Dedifferentiated amniotic fluid mesenchymal stem cell (primary cell): ENCODE results near the gene LRP3.
"Not testable (repeated sequence)": the region's sequence is repeated elsewhere in the genome, so short reads cannot be mapped to it uniquely, and the experiment has no call there.

Source experiments
- DNase-seq: peaks from one replicate; pipeline ENCODE4 v3.0.0-alpha.2; 2016; ENCODE audit errors: extremely low spot score

The LRP3 gene

DNA sequence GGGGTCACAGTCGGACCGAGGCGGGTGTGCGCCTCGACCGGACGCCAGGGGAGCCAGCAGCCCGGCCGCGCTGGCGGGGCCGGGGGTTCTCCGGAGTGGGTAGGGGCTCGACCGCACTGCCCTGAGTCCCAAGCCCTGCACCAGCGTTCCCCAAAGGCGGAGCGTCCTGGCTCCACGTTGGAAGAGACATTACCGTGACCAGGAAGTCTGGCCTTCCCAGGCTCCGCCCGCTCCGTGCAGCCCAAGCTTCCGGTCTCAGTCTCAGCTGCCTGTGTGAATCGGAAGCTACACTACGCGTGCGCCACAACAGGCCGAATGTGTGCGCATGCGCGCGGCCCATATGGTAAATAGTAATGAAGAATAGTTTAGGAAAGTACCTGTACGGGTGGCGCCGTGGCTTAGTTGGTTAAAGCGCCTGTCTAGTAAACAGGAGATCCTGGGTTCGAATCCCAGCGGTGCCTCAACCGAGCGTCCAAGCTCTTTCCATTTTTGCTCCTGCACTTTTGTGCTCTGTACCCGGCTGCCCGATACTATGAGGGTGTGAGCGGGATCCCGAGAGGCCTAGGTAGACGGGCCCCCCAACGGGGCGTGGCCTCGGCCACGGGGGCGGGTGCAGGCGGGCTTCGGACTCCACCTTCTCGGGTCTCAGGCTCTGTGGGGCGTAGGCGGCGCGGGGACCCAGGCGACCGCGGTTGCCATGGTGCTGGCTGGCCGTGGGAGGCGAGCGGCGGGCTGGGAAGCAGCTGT is 17.3 kb upstream of the LRP3 start:
- DNase-seq = peak; percentile 99

DNA sequence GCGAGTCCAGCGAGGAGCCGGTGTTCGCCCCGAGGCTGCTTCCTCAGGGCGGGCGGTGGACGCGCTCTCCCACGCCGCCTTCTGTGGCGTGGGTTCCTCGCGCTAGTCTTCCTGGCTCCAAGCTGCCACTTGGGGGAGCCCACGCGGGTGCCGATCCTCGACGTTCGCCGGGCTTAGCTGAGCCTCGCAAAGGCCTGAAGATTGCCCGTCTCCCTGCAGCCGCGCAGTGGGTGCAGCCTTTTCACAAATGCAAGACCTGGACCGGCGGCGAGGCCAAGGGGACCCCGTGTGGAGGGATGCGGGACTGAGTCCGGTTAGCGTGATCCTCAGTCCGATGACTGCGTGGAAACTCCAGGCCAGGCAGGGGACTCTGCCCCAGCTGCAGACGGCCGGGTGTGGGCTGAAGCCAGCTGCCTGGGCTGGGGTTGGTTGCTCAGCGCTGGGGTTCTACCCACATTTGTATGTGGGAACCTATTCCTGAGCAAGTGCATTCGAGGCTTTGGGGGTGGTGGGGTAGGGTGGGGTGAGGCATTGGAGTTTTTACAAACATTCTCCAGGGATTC is 16.6 kb upstream of the LRP3 start:
- no peak for DNase-seq

DNA sequence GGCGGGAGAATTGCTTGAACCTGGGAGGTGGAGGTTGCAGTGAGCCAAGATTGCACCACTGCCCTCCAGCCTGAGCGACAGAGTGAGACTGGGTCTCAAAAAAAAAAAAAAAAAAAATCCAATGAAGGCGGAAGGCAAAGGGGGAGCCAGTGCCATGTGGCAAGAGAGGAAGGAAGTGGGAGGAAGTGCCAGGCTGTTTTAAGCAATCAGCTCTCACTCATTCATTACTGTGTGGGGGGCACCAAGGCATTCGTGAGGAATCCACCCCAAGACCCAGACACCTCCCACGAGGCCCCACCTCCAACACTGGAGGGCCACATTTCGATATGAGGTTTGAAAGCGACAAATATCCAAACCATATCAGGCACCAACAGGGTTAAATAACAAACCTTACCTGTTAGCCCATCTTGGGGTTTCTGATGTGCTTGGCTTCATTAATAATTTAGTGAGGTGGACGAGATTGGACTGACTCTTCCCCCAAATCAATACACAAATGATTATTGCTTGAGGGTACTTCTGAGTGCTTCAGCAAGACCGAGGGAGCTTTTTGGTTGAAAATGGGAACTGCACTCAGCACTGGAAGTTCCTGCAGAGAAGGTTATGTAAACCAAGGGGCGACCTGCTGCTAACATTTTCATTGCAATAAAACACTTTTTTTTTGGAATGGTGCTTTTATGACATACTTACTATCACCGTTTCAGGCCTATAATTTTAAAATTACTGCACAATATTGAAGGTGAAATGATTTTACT is 7.5 kb upstream of the LRP3 start:
- no peak for DNase-seq

DNA sequence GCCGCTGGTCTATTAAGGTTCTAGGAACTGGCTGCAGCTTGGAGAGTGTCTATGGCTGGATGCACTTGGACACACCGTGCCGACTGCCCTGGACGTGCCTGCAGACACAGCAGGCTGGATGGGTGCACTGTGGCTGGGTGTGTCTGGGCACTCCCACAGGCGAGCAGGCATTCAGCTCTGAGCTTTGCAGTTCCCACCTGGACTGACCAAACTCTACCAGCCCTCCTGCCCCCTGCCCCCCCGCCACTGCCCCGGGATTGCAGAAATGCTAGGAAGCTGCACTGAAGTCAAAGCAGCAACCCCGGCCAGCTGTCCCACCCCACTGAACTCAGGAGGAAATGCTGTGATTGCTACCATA is 7.0 kb upstream of the LRP3 start:
- no peak for DNase-seq

DNA sequence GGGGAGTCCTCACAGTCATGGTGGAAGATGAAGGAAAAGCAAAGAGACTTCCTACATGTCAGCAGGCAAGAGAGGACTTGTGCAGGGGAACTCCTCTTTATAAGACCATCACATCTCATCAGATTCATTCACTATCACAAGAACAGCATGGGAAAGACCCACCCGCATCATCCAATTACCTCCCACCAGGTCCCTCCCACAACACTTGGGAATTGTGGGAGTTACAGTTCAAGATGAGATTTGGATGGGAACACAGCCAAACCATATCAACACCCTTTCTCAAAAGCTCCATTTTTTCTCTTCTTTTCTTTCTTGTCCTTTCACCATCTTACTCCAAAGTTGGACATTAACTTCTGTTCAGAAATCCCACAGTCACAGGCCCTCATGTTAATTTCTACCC is 4.7 kb upstream of the LRP3 start:
- DNase-seq = no peak

DNA sequence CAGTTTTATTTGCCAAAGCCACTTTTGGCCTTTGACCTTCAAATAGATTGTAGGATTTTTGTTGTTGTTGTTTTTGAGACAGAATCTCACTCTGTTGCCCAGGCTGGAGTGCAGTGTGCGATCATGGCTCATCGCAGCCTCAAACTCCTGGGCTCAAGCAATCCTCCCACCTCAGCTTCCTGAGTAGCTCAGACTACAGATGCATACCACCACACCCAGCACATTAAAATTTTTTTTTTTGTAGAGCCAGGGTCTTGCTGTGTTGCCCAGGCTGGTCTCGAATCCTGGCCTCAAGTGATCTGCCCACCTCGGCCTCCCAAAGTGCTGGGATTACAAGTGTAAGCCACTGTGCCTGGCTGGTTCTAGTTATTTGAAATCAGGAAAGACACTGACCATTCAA is 3.0 kb upstream of the LRP3 start:
- not testable (repeated sequence) for DNase-seq

DNA sequence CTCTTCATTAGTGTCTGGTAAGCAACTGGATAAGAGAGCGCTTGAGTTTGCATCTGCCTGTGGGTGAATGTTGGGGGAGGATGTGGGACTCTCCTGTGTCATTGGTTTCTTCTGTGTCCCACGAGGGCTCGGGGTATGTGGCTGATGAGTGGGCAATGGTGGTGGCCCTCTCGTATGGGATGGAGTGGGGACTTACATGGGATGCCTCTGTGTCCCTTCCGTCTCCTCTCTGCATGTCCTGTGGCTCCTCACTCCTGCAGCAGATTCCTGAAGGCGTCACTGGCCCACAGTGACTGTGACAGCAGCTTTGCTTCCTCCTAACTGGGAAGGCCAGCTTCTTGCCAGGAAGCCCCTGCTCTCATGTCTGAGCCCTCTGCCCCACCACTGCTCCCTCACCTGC is 2.6 kb upstream of the LRP3 start:
- no peak for DNase-seq

DNA sequence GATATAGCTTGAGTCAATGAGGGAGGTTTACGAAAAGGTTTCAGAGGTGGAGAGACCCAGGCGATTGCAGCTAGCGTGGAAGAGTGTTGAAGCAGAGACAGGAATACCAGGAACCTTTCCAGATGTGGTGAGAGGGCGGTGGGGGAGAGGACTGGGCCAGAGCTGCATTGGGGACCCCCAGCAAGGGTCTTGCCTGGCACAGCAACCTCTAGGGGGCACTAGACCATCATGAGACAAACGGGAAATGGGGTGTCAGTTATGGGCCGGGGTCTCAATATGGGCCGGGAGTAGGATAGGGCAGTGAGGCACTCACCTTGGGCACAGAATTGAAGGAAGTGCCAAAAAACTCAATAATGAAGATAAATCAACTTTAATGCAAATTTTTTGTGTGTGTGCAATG is 2.1 kb upstream of the LRP3 start:
- DNase-seq = no peak

DNA sequence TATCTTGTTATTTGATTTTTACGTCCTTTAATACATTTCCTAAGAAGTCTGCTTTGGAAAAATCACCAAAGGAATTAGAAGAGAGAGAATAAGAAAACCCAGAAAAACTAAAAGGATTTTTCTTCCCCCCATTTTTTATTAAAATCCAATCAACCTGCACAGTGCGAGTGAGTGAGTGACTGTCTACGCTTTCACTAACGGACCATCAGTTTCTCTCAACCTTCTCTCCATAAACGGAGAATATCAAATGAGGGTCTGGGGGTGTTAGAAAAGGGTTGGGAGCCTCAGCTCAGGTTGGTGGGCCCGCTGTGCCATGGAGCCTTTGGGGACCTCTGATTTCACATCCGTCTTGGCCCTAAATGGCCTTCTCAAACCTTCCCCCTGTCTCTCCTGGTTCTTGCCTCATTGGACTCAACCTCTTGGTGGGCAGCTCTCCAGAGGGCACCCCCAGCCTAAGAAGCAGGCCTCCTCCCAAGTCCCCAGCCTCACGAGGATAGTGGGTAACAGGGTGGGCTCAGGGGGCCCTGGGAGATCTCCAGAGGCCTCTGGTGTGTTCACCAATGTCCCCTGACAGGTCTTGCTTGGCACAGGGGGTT is 763 bp upstream of the LRP3 start:
- DNase-seq = no peak

DNA sequence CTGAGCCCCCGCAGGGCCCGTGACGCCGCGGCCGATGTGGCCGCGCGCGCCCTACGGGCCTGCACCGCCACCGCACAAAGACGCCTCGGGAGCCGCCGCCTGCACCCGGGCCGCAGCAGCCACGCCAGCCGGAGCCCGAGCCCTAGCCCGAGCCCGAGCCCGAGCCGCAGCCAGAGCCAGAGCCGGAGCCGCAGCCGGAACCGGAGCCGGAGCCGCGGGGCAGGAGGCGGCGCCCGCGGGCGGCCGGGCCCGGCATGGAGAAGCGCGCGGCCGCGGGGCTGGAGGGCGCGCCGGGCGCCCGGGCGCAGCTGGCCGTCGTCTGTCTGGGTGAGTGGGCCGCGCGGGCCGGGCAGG is 379 bp downstream of the LRP3 start:
- DNase-seq = no peak

DNA sequence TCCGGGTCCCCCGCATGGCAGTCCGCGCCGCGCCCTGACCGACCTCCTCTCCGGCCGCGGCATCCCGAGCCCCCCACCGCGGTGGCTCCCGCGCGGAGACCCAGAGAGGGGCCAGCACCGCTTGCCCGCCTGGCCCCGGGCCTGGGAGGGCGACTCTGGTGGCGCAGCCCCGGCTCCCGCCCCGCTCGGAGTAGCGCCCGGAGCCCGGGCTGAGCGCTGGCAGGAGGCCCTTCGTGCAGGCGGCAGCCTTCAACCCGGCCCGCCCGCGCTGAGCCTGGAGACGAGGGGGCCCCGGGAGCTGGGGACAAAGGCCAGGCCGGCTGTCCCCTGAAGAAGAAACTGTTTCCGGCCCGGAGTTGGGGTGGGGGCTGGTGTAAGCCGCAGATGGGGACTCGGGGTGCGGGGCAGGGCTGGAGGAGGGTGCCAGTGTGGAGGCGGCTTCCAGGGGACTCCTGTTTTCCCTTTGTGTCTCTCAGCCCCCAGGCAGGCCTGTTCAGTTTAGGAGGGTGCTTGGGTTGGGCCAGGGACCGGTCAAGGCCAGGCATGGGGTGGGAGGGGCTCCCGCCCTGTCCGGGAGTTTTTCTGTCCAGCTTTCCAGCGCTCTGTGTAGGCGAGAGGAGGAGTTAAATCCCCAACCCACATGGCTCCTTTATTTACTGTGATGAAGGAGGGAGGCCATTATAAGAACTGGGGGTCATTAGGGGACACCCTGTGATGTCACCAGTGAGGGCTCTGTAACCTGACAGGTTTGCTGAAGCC is 935 bp downstream of the LRP3 start:
- DNase-seq = peak; percentile 45

DNA sequence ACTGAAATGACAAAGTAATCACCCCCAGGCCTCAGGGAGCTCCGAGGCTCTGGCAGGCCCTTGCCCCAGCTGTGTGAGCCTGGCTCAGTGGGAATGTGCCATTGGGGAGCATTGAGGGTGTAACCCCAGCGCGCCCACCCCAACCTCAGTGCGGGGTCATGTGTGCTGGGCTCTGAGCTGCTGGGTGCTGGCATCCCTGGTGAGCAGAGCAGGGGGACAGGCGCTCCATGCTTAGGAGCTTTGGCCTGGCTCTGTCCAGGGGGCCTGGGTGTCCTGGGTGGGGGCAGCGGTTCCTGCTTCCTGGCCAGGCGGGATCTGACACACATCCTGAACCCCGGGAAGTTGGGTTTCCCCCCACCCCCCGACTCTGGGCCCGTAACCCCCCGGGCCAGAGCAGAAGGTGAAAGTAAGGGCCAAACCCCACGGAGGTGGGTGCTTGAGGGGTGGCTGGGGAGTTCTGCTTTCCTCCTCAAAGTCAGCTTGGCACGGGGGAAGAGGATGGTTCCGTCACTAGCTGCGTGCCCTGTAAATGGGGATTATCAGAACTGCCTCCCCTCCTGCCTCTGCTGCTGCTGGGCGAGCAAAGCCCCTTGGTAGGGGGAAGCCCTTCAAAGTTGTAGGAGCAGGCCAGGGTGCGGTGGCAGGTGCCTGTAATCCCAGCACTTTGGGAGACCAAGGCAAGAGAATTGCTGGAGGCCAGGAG is 1.7 kb downstream of the LRP3 start:
- no peak for DNase-seq

DNA sequence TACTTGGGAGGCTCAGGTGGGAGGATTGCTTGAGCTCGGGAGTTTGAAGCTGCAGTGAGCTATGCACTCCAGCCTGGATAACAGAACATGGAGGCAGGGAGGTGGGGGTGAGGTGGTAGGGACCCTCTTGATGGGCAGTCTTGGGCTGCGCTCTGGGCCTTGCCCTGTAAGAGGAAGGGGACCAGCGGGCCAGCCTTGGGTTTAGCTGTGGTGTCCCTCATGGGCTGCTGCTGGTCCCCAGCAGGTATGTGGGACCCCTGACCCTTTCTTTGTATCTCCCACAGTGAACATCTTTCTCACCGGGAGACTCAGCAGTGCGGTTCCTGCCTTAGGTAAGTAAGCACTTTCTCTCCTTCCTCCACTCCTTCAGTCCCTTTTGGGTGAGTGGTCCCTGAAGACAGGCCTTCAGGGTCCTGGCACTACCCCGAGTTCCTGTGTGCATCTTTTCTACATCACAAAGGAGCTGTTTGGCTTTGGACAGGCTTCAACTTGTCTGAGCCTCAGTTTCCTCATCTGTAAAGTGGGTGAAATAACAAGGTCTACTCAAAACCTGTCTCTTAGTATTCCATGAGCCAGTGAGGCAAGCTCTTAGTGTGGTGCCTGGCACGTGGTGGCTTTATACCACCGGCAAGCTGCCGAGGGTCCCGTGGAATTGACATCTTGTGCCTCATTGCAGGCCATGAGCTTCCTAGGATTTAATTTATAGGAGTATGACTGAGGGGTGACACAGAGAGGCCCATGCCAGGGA is 2.5 kb downstream of the LRP3 start:
- DNase-seq = no peak

DNA sequence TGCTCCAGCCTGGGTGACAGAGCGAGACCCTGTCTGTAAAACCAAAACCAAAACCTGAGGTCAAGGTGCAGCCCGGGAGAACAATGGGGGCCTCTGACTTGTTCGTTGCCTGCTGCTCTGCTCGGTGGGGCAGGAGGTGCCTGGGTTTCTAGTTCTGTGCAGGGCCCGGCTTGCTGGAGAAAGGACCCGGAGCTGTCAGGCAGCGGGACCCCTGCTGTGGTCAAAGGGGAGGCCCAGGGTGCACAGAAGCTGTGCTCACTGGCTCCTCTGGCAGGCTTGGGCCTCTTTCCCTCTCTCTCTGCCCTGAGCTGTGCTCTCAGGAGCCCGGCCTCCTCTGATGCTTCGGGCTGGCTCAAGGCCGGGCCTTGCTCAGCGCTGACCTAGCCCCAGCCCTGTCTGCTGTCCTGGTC is 3.5 kb downstream of the LRP3 start:
- no peak for DNase-seq

DNA sequence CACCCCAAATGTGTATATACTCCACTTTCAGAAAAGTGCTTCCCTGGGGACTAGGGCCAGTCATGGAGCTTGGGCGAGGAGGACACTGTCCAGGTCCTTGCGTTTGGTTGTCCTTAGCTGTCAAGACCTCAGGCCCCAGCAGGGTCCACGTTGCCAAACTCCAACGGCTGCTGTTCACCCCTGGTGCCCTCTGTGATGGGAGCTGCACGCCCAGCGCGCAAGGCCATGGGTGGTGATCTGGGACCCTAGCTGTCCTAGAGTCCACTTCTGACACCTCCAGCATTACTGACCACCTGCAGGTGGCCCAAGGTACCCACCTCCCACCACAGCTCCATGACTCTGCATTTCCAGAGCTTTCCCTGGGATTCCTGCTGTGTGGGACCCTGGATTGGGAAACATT is 4.0 kb downstream of the LRP3 start:
- DNase-seq = no peak

DNA sequence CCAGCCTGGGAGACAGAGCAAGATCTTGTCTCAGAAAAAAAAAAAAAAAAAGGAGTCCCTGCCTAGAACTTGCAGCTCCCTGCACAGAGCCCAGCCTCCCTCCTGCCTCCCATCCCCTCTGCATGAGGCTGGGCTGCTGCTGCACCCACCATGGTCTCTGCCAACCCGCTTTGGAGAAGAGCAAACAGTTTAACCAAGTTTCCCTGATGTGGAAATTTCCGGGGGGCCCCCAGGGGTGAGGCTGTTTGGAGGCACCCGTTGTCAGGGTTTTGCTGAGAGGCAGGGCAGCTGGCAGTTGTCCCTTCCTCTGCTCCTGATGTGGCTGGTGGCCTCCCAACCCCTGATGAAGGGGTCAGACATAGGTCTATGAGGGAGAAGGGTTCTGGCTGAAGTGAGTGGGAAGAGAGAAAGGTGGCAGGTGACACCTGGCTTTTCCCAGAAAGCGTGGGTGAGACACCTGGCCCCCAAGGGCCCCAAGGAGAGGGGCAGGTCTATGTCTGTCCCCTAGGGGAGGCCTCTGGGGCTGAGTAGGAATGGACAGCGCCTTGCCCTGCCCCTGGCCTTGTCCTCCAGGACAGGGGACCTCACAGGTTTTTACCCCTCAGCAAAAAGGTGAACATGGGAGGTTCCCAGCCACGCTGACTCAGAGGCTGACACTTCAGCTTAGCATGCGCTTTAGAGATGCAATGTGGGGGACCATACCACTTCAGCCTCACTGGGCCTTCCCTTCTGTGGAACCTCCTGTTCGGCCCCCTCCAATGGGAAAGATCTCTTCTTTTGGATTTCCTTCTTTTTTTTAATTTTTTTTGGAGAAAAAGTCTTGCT is 5.5 kb downstream of the LRP3 start:
- no peak for DNase-seq

DNA sequence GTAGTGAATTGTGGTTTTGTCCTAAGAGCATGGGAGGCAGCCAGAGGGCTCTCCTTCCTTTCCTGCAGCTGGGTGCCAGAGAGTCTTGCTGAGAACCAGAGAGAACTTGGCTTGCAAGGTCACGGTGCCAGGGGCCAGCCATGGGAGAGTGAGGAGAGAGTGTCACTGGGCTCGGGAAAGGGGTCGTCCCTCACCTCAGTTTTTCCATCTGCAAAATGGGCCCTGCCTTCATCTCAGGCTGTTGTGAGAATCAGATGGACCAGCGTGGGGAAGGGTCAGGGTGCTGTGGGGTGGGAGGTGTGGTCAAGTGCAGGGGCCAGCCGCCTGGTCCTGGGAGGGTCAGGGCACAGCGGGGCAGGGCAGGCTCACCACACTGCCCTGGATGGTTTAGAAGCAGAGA is 7.3 kb downstream of the LRP3 start:
- no peak for DNase-seq

DNA sequence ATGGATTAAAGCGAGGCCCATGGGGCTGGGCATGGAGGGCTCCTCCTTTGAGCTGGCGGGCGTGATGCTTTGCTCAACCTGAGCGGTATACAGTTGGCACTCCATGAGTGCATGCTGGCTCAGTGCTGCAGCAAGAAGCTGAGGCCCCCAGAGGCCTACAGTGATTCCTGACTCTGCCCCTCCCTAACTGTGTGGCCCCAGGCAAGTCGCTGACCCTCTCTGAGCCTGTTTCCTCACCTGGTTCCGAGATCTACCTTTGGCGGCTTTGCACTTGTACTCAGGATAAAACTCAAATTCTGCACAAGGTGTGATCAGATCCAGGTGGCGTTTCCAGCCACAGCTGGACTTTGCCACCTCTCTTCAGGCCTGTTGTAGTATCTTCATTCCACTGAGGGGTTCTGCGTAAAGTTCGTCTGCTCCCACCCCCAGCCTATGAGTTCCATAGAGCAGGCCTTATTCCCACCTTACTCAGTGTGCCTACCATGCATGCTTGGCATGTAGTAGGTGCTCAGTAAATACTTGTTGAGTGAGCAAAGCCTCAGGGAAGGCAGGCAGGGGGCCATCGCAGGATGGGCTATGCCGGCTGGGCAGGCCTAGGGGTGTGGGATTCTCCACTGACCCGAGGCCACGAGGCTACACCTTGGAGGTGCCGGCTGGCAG is 7.9 kb downstream of the LRP3 start:
- DNase-seq = no peak
